Activated CD8-positive, alpha-beta memory T cell treated with anti-CD3 and anti-CD28 coated beads, Interleukin-2, amount 10 ng/mL, durations not matched to agents 7 days and 5 days (primary cell): ENCODE data around the gene UQCRC2. TPM values are rescaled to one million over a fixed set of nuclear protein-coding genes. Genes with fewer than 3 reads are reported as not detected.
"Not testable (repeated sequence)": the region's sequence is repeated elsewhere in the genome, so short reads cannot be mapped to it uniquely, and the experiment has no call there.

Source experiments
- ATAC-seq: fragments of 150-1000 bp; cut with Tn5 transposase; one replicate; pipeline ENCODE4 v1.10.0; 2021; ENCODE audit warnings: moderate library complexity
- CTCF ChIA-PET: fragments of 350-600 bp; sonication (Branson Sonifier 250); formaldehyde crosslinking; loops from one replicate; lab custom pipeline; 2021; ENCODE audit warnings: antibody characterized with exemption; lab: Charles Lee
- DNase-seq: peaks from one replicate; pipeline ENCODE4 v3.0.0-alpha.2; 2020
- H3K27ac Mint-ChIP-seq: one replicate; pipeline ENCODE4 v1.8.0; 2021; ENCODE audit warnings: mild to moderate bottlenecking, mixed read lengths
- H3K27me3 Mint-ChIP-seq: one replicate; pipeline ENCODE4 v1.8.0; 2021; ENCODE audit warnings: mixed read lengths
- H3K36me3 Mint-ChIP-seq: one replicate; pipeline ENCODE4 v1.8.0; 2021; ENCODE audit warnings: mild to moderate bottlenecking, mixed read lengths
- H3K4me1 Mint-ChIP-seq: one replicate; pipeline ENCODE4 v1.8.0; 2021; ENCODE audit warnings: mixed read lengths
- H3K4me3 Mint-ChIP-seq: one replicate; pipeline ENCODE4 v1.8.0; 2021; ENCODE audit warnings: mild to moderate bottlenecking, moderate library complexity, mixed read lengths
- H3K9me3 Mint-ChIP-seq: one replicate; pipeline ENCODE4 v1.8.0; 2022; ENCODE audit warnings: low read depth, mixed read lengths
- total RNA-seq, 2 experiments: library from RNA; stranded (reverse); gene quantifications; one replicate each; pipeline ENCODE4 v1.2.3, GENCODE V29; 2021

Gene UQCRC2
- total RNA-seq = 100 to 1,000 TPM; 217 to 279 TPM

- peak; percentile 92 for DNase-seq
- Mint-ChIP-seq H3K4me1 (peaks cover 61% of the 10 kb centered on the region), H3K4me3 (peak within 1 kb of the TSS; percentile 98), H3K27me3 (no peaks in the 10 kb centered on the region), H3K9me3 (no peaks in the 10 kb centered on the region), H3K27ac (peak within 1 kb of the TSS; percentile 92), H3K36me3 (peaks cover 21% of the 10 kb centered on the region)
- CTCF ChIA-PET = interaction anchor here (0.5 to 3.0 kb wide), 6 partner anchors 10 to 343 kb away, joined by 3 to 14 read pairs (median 4); no protein-coding TSS in a partner anchor
- peak; percentile 95 for ATAC-seq
These were observed at the start of gene UQCRC2 for GRCh38 chr16:21952793-21953540. TSS of gene UQCRC2 (plus strand) at chr16:21953361. CDS start at chr16:21953424, 63 bp downstream.

GRCh38 chr16:21932650-21933049 is 20.5 kb upstream of the UQCRC2 start:
- DNase-seq, H3K27ac Mint-ChIP-seq, H3K4me3 Mint-ChIP-seq, CTCF ChIA-PET, H3K9me3 Mint-ChIP-seq, H3K27me3 Mint-ChIP-seq, ATAC-seq, H3K36me3 Mint-ChIP-seq: not testable (repeated sequence)
- H3K4me1 Mint-ChIP-seq = peaks cover 14% of the 10 kb centered on the region

GRCh38 chr16:21933316-21933715 is 19.8 kb upstream of the UQCRC2 start:
- ATAC-seq, CTCF ChIA-PET, DNase-seq, H3K4me3 Mint-ChIP-seq, H3K9me3 Mint-ChIP-seq, H3K36me3 Mint-ChIP-seq, H3K27me3 Mint-ChIP-seq, H3K27ac Mint-ChIP-seq: not testable (repeated sequence)
- H3K4me1 Mint-ChIP-seq = peaks cover 14% of the 10 kb centered on the region

- H3K27ac Mint-ChIP-seq, H3K36me3 Mint-ChIP-seq, ATAC-seq, H3K9me3 Mint-ChIP-seq, H3K27me3 Mint-ChIP-seq, DNase-seq, H3K4me3 Mint-ChIP-seq: not testable (repeated sequence)
- CTCF ChIA-PET = interaction anchor here (1.2 kb wide), 1 partner anchor 114 kb away, joined by 5 read pairs; no protein-coding TSS in a partner anchor
- H3K4me1 Mint-ChIP-seq = peaks cover 14% of the 10 kb centered on the region
These were observed 19.4 kb upstream of the UQCRC2 start for GRCh38 chr16:21933790-21934189.

GRCh38 chr16:21936216-21936615 is 16.9 kb upstream of the UQCRC2 start:
- ATAC-seq, H3K36me3 Mint-ChIP-seq, H3K27ac Mint-ChIP-seq, CTCF ChIA-PET, H3K4me3 Mint-ChIP-seq, DNase-seq, H3K27me3 Mint-ChIP-seq, H3K9me3 Mint-ChIP-seq: not testable (repeated sequence)
- H3K4me1 Mint-ChIP-seq = peaks cover 14% of the 10 kb centered on the region

- Mint-ChIP-seq H3K9me3 (no peaks in the 10 kb centered on the region), H3K36me3 (no peaks in the 10 kb centered on the region), H3K27me3 (peaks cover 5% of the 10 kb centered on the region), H3K4me3 (no peak overlapping the region), H3K4me1 (peaks cover 14% of the 10 kb centered on the region), H3K27ac (no peak overlapping the region)
- ATAC-seq (no peak), DNase-seq (no peak)
- CTCF ChIA-PET = no interaction called here
These were observed 15.8 kb upstream of the UQCRC2 start for GRCh38 chr16:21937336-21937829.

GRCh38 chr16:21940570-21940969 is 12.6 kb upstream of the UQCRC2 start:
- Mint-ChIP-seq H3K4me1 (peaks cover 5% of the 10 kb centered on the region), H3K9me3 (no peaks in the 10 kb centered on the region), H3K27me3 (peaks cover 5% of the 10 kb centered on the region), H3K4me3 (no peak overlapping the region), H3K36me3 (no peaks in the 10 kb centered on the region), H3K27ac (no peak overlapping the region)
- DNase-seq = no peak
- ATAC-seq = no peak
- CTCF ChIA-PET = no interaction called here

- DNase-seq = no peak
- no peaks in the 10 kb centered on the region for H3K27me3 Mint-ChIP-seq
- H3K4me1 Mint-ChIP-seq = peaks cover 12% of the 10 kb centered on the region
- ATAC-seq = no peak
- CTCF ChIA-PET = no interaction called here
- no peak overlapping the region for H3K27ac Mint-ChIP-seq
- H3K4me3 Mint-ChIP-seq = no peak overlapping the region
- H3K36me3 Mint-ChIP-seq = no peaks in the 10 kb centered on the region
- no peaks in the 10 kb centered on the region for H3K9me3 Mint-ChIP-seq
These were observed 9.6 kb upstream of the UQCRC2 start for GRCh38 chr16:21943571-21943970.

- no peaks in the 10 kb centered on the region for H3K27me3 Mint-ChIP-seq
- H3K9me3 Mint-ChIP-seq = no peaks in the 10 kb centered on the region
- DNase-seq (no peak), ATAC-seq (peak; percentile 41)
- H3K4me1 Mint-ChIP-seq = peaks cover 36% of the 10 kb centered on the region
- CTCF ChIA-PET = interaction anchor here (1.2 to 1.4 kb wide), 2 partner anchors 131 to 241 kb away, joined by 4 read pairs; no protein-coding TSS in a partner anchor
- H3K36me3 Mint-ChIP-seq = peaks cover 1% of the 10 kb centered on the region
- no peak overlapping the region for H3K4me3 Mint-ChIP-seq
- peak overlapping the region; percentile 24 for H3K27ac Mint-ChIP-seq
These were observed 6.1 kb upstream of the UQCRC2 start for GRCh38 chr16:21946889-21947635.

GRCh38 chr16:21949713-21950260 is 3.4 kb upstream of the UQCRC2 start:
- H3K36me3 Mint-ChIP-seq = peaks cover 3% of the 10 kb centered on the region
- no peak overlapping the region for H3K27ac Mint-ChIP-seq
- no peak overlapping the region for H3K4me3 Mint-ChIP-seq
- ATAC-seq (no peak), DNase-seq (no peak)
- no peaks in the 10 kb centered on the region for H3K27me3 Mint-ChIP-seq
- H3K4me1 Mint-ChIP-seq = peaks cover 45% of the 10 kb centered on the region
- CTCF ChIA-PET = interaction anchor here (0.6 to 1.8 kb wide), 3 partner anchors 52 to 239 kb away, joined by 3 to 8 read pairs (median 4); no protein-coding TSS in a partner anchor
- no peaks in the 10 kb centered on the region for H3K9me3 Mint-ChIP-seq

- Mint-ChIP-seq H3K4me3 (peak overlapping the region; percentile 59), H3K36me3 (peaks cover 8% of the 10 kb centered on the region), H3K27ac (peak overlapping the region; percentile 81), H3K9me3 (no peaks in the 10 kb centered on the region), H3K4me1 (peaks cover 53% of the 10 kb centered on the region), H3K27me3 (no peaks in the 10 kb centered on the region)
- no peak for ATAC-seq
- CTCF ChIA-PET = interaction anchor here (0.6 to 1.3 kb wide), 8 partner anchors 11 to 241 kb away, joined by 3 to 11 read pairs (median 4); no protein-coding TSS in a partner anchor
- peak; percentile 53 for DNase-seq
These were observed 2.2 kb upstream of the UQCRC2 start for GRCh38 chr16:21950782-21951521.

- Mint-ChIP-seq H3K27ac (peak overlapping the region; percentile 92), H3K36me3 (peaks cover 14% of the 10 kb centered on the region), H3K4me1 (peaks cover 58% of the 10 kb centered on the region), H3K27me3 (no peaks in the 10 kb centered on the region), H3K9me3 (no peaks in the 10 kb centered on the region), H3K4me3 (peak overlapping the region; percentile 98)
- CTCF ChIA-PET = interaction anchor here (0.5 to 3.0 kb wide), 5 partner anchors 10 to 344 kb away, joined by 3 to 14 read pairs (median 4); no protein-coding TSS in a partner anchor
- DNase-seq (peak; percentile 83), ATAC-seq (peak; percentile 57)
These were observed 945 bp upstream of the UQCRC2 start for GRCh38 chr16:21952040-21952792.
